Panc1 (cell line): ENCODE measurements around the gene SMC4.

Source experiments
- CTCF ChIP-seq: fragments of 450-650 bp; IDR thresholded peaks from 2 replicates; pipeline ENCODE4 v1.5.1; 2017; ENCODE audit warnings: mild to moderate bottlenecking
- POLR2AphosphoS5 ChIP-seq: IDR thresholded peaks from 2 replicates; pipeline ENCODE4 v1.6.1; 2012; ENCODE audit warnings: mild to moderate bottlenecking, low read depth, low read length, moderate library complexity

- TF ChIP-seq CTCF (no peak), POLR2AphosphoS5 (no peak)
These were observed 1.3 kb downstream of the SMC4 start for GRCh38 chr3:160400702-160401150.
